Kidney glomerular epithelial cell (primary cell): Measurements from ENCODE around the gene HCAR2.
A peak's percentile ranks its signal among the peaks of the same experiment; 100 is the strongest.
"Not testable (repeated sequence)": the region's sequence is repeated elsewhere in the genome, so short reads cannot be mapped to it uniquely, and the experiment has no call there.

Experiments
- DNase-seq: peaks from one replicate; lab custom pipeline; 2025; lab: John Stamatoyannopoulos, UW

HCAR2 gene

GRCh38 chr12:122702890-122703611 is at the start of gene HCAR2:
Gene HCAR2 (minus strand): TSS chr12:122703357. CDS start chr12:122703283, 74 bp downstream.
- not testable (repeated sequence) for DNase-seq

- DNase-seq: peak; percentile 96
Observed at GRCh38 chr12:122752464-122753318, 49.5 kb upstream of the HCAR2 start, which contains the start of gene DENR. Gene DENR (plus strand): TSS chr12:122752824. CDS start chr12:122753702, 878 bp downstream.

DNA sequence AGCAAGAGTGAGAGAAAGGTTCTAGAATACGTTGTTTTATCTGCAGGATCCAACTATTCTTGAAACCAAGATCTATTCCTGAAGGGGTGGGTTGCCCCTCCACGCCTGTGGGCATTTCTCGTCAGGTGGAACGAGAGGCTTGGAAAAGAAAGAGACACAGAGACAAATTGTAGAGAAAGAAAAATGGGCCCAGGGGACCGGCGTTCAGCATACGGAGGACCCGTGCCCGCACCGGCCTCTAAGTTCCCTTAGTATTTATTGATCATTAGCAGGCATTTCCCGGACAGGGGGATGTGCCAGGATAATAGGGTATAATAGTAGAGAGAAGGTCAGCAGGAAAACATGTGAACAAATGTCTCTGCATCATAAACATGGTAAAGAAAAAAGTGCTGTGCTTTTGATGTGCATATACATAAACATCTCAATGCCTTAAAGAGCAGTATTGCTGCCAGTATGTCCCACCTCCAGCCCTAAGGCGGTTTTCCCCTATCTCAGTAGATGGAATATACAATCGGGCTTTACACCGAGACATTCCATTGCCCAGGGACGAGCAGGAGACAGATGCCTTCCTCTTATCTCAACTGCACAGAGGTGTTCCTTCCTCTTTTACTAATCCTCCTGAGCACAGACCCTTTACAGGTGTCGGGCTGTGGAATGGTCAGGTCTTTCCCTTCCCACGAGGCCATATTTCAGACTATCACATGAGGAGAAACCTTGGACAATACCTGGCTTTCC is 47.8 kb upstream of the HCAR2 start:
- not testable (repeated sequence) for DNase-seq

DNA sequence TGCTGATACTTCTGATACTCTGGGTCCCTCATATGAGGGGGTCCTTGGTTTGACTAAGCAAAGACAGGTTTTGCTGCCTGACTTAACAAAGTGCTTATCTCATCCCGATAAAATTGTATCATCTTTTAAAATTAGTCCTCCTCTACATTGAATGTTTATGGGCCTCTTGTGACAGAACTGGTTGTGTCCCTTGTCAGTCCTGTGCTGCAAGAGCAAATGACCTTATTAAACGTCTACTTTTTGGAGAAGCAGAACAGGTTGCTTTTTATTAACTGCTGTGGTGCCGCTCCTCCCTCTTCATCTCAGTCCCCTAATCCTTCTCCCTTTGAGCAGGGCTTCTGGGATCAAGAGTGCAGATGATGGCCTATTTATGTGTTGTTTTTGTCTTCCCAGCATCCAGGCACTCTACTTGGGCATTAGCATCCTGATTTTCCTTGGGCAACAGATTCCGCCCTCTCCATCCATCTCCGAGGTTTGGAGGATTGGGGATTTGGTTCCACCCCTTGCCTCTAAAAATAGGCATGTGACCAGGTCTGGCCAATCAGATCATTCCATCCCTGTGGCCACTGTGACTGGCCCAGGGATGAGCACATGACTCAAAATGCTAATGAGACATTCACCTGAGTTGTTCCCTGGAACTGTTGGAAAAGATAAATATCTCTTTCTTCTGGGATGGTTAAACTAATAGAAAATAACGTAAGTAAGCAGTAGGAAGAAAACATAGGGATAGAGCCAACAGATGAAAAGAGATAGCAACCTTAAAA is 46.6 kb upstream of the HCAR2 start:
- no peak for DNase-seq

GRCh38 chr12:122747224-122748135 is 44.3 kb upstream of the HCAR2 start:
- DNase-seq: no peak

GRCh38 chr12:122743895-122744525 is 40.9 kb upstream of the HCAR2 start:
- no peak for DNase-seq

DNA sequence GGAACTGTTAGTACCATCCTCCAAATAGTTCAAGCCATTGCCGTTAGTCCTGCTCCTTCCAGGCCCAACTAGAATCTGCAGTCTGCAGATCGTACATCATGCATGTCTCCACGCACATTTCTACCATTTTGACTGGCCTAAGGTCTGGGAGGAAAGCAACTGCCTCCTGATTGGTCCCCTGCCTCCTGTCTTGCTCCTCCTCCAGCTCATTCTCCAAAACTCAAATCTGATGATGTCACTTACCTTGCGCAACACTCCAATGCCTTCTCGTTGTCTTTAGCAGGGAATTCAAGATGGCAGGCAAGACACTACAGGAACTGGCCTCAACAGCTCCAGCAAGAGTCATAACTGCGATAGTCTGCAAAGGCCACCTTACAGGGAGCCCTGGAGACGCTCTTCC is 37.2 kb upstream of the HCAR2 start:
- DNase-seq: no peak

GRCh38 chr12:122738571-122738970 is 35.4 kb upstream of the HCAR2 start:
- no peak for DNase-seq

GRCh38 chr12:122732611-122733010 is 29.5 kb upstream of the HCAR2 start:
- DNase-seq: no peak

GRCh38 chr12:122732170-122732569 is 29.0 kb upstream of the HCAR2 start:
- DNase-seq: no peak

- DNase-seq: peak; percentile 52
Observed at GRCh38 chr12:122730215-122731014, 27.3 kb upstream of the HCAR2 start, which contains the start of gene HCAR1. Gene HCAR1 (minus strand): TSS chr12:122730844. CDS start chr12:122730339, 505 bp downstream.

DNA sequence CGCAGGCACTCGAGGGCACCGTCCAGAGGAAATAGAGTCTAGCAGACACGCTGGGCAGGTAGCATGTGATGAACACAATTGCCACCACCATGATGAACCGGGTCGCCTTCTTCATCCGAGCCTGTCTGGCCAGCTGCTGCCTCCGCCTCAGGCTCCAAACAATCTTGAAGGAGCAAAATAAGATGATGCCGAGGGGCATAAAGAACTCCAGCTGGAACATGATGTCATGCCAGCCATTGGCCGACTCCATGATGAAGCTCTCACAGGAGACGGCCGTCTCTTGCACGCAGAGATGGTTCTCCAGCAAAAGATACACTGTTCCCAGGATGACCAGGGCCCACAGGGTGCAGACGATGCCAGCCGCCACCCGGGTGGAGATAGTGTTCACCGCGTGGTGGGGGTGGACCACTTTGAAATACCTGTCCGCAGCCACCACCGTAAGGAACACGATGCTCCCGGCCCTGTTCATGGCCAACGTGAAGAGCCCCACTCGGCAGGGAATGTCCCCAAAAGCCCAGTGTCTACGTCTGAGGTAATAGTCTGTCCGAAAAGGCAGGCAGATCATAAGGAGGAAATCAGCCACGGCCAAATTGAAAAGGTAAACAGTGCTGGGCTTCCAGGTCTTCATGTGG is 26.5 kb upstream of the HCAR2 start:
- no peak for DNase-seq

DNA sequence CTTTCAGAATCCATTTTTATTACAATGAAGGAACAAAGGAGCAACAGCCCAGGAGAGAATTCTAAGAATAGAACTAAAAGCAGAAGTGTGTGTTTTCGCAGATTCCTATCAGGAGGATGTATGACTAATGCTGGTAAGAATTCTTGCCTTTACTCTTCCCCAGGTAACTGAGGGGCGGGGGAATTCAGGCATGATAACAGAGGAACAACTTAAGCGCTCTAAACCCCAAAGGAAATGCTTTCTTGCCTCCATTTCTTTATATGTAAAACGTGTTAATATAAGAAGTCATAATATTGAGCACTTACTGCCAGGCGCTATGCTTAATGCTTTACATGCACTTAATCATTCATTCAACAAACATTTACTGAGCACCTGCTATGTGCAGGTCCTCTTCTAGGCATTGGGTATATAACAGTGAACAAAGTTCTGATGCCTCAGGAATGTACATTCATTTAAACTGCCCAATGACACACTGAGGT is 23.0 kb upstream of the HCAR2 start:
- DNase-seq: peak; percentile 82

DNA sequence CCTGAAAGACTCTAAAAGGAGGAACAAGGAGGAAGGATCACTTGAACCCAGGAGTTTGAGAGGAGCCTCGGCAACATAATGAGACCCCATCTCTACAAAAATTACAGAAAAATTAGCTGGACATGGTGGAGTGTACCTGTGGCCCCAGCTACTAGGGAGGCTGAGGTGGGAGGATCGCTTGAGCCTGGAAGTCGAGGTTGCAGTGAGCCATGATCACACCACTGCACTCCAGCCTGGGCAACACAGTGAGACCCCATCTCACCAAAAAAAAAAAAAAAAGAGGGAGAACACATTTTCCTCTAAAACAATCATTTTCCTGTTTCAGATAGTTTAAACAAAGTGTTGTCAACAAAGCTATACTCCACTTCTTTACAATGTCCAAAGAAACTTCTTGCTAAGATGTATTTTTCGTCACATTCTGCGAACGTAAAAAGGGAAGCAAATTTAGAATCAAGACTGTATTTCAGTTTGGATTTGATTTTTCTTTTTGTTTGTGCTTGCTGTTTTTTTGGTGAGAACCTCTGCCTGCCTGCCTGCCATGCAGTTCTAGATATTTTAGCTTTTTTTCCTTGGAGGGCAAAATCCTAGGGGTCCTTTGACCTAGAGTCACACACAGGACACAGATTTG is 22.4 kb upstream of the HCAR2 start:
- no peak for DNase-seq

DNA sequence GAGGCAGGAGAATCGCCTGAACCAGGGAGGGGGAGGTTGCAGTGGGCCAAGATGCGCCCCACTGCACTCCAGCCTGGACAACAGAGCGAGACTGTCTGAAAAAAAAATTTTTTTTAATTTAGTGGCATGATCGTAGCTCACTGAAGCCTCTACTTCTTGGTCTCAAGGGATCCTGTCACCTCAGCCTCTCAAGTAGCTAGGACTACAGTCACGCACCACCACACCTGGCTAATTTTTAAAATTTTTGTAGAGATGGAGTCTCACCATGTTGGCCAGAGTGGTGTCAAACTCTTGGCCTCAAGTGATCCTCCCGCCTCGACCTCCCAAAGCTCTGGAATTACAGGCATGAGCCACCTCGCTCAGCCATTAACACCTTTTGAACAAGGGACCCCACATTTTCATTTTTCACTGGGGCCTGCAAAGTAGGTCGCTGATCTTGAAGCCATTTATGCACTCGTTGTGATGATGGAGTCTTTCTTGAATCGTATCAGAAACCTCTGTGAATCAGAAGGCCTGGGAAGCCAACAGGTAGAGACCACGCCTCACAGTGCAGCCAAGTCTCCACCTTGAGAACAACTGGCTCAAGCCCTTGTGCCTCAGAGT is 21.6 kb upstream of the HCAR2 start:
- DNase-seq: no peak

- no peak for DNase-seq
Observed at GRCh38 chr12:122722387-122722786, 19.2 kb upstream of the HCAR2 start.

GRCh38 chr12:122721057-122721545 is 17.9 kb upstream of the HCAR2 start:
- no peak for DNase-seq
